Neuron (in vitro differentiated cells): ENCODE measurements around the gene B3GNT5.

Experiments used
- H2AFZ ChIP-seq: one replicate; pipeline ENCODE4 v1.6.1; 2013; ENCODE audit warnings: low read depth, mild to moderate bottlenecking, inconsistent platforms, low read length, moderate library complexity
- H3K27me3 ChIP-seq: one replicate; pipeline ENCODE4 v1.6.1; 2013; ENCODE audit warnings: low read length; ENCODE audit not compliant: insufficient read depth
- H3K36me3 ChIP-seq: one replicate; pipeline ENCODE4 v1.6.1; 2013; ENCODE audit warnings: low read length; ENCODE audit not compliant: insufficient read depth
- H3K4me1 ChIP-seq: one replicate; pipeline ENCODE4 v1.6.1; 2013; ENCODE audit warnings: low read length; ENCODE audit not compliant: insufficient read depth
- H3K4me3 ChIP-seq: 2 replicates; pipeline ENCODE4 v1.5.1; 2013; ENCODE audit warnings: mild to moderate bottlenecking, low read length, moderate library complexity
- H3K9me3 ChIP-seq: one replicate; pipeline ENCODE4 v1.6.1; 2013; ENCODE audit warnings: low read length

The B3GNT5 gene

GRCh38 chr3:183275937-183276336 is 22.9 kb downstream of the B3GNT5 start:
- Histone ChIP-seq H3K4me1 (no peaks in the 10 kb centered on the region), H3K36me3 (peaks cover 10% of the 10 kb centered on the region), H3K27me3 (no peaks in the 10 kb centered on the region), H3K9me3 (no peaks in the 10 kb centered on the region), H3K4me3 (no peak overlapping the region), H2AFZ (no peak overlapping the region)

GRCh38 chr3:183277260-183277659 is 24.2 kb downstream of the B3GNT5 start:
- peaks cover under 1% of the 10 kb centered on the region for H3K36me3 ChIP-seq
- no peak overlapping the region for H3K4me3 ChIP-seq
- no peaks in the 10 kb centered on the region for H3K4me1 ChIP-seq
- no peaks in the 10 kb centered on the region for H3K27me3 ChIP-seq
- no peaks in the 10 kb centered on the region for H3K9me3 ChIP-seq
- no peak overlapping the region for H2AFZ ChIP-seq

- H2AFZ ChIP-seq: no peak overlapping the region
- no peaks in the 10 kb centered on the region for H3K9me3 ChIP-seq
- H3K4me1 ChIP-seq: no peaks in the 10 kb centered on the region
- no peaks in the 10 kb centered on the region for H3K36me3 ChIP-seq
- H3K27me3 ChIP-seq: no peaks in the 10 kb centered on the region
- no peak overlapping the region for H3K4me3 ChIP-seq
Observed at GRCh38 chr3:183278479-183279088, 25.5 kb downstream of the B3GNT5 start.

- Histone ChIP-seq H3K9me3 (no peaks in the 10 kb centered on the region), H3K27me3 (no peaks in the 10 kb centered on the region), H3K4me3 (no peak overlapping the region), H2AFZ (no peak overlapping the region), H3K4me1 (no peaks in the 10 kb centered on the region), H3K36me3 (no peaks in the 10 kb centered on the region)
Observed at GRCh38 chr3:183279371-183279770, 26.3 kb downstream of the B3GNT5 start.

GRCh38 chr3:183281126-183281797 is 28.2 kb downstream of the B3GNT5 start:
- Histone ChIP-seq H3K36me3 (no peaks in the 10 kb centered on the region), H3K27me3 (no peaks in the 10 kb centered on the region), H2AFZ (no peak overlapping the region), H3K4me3 (no peak overlapping the region), H3K4me1 (no peaks in the 10 kb centered on the region), H3K9me3 (no peaks in the 10 kb centered on the region)

GRCh38 chr3:183283886-183284285 is 30.8 kb downstream of the B3GNT5 start:
- Histone ChIP-seq H3K27me3 (no peaks in the 10 kb centered on the region), H3K4me3 (no peak overlapping the region), H2AFZ (no peak overlapping the region), H3K4me1 (no peaks in the 10 kb centered on the region), H3K36me3 (no peaks in the 10 kb centered on the region), H3K9me3 (no peaks in the 10 kb centered on the region)

GRCh38 chr3:183284570-183284969 is 31.5 kb downstream of the B3GNT5 start:
- Histone ChIP-seq H3K27me3 (no peaks in the 10 kb centered on the region), H3K9me3 (no peaks in the 10 kb centered on the region), H3K36me3 (no peaks in the 10 kb centered on the region), H3K4me1 (no peaks in the 10 kb centered on the region), H2AFZ (no peak overlapping the region), H3K4me3 (no peak overlapping the region)

GRCh38 chr3:183285318-183285717 is 32.3 kb downstream of the B3GNT5 start:
- Histone ChIP-seq H2AFZ (no peak overlapping the region), H3K4me1 (no peaks in the 10 kb centered on the region), H3K36me3 (no peaks in the 10 kb centered on the region), H3K27me3 (no peaks in the 10 kb centered on the region), H3K4me3 (no peak overlapping the region), H3K9me3 (no peaks in the 10 kb centered on the region)

GRCh38 chr3:183285828-183286457 is 32.9 kb downstream of the B3GNT5 start:
- Histone ChIP-seq H3K4me3 (no peak overlapping the region), H3K4me1 (no peaks in the 10 kb centered on the region), H3K27me3 (no peaks in the 10 kb centered on the region), H2AFZ (no peak overlapping the region), H3K36me3 (no peaks in the 10 kb centered on the region), H3K9me3 (no peaks in the 10 kb centered on the region)

GRCh38 chr3:183287301-183287971 is 34.4 kb downstream of the B3GNT5 start:
- Histone ChIP-seq H3K36me3 (no peaks in the 10 kb centered on the region), H3K4me1 (no peaks in the 10 kb centered on the region), H3K4me3 (no peak overlapping the region), H3K9me3 (no peaks in the 10 kb centered on the region), H2AFZ (no peak overlapping the region), H3K27me3 (no peaks in the 10 kb centered on the region)

- Histone ChIP-seq H3K4me1 (no peaks in the 10 kb centered on the region), H3K4me3 (no peak overlapping the region), H3K36me3 (no peaks in the 10 kb centered on the region), H3K9me3 (no peaks in the 10 kb centered on the region), H2AFZ (no peak overlapping the region), H3K27me3 (no peaks in the 10 kb centered on the region)
Observed at GRCh38 chr3:183288117-183288516, 35.1 kb downstream of the B3GNT5 start.

GRCh38 chr3:183290216-183290615 is 37.2 kb downstream of the B3GNT5 start:
- no peak overlapping the region for H2AFZ ChIP-seq
- no peaks in the 10 kb centered on the region for H3K9me3 ChIP-seq
- no peak overlapping the region for H3K4me3 ChIP-seq
- H3K36me3 ChIP-seq: no peaks in the 10 kb centered on the region
- H3K27me3 ChIP-seq: no peaks in the 10 kb centered on the region
- H3K4me1 ChIP-seq: no peaks in the 10 kb centered on the region

GRCh38 chr3:183291497-183292031 is 38.5 kb downstream of the B3GNT5 start:
- no peaks in the 10 kb centered on the region for H3K27me3 ChIP-seq
- H3K9me3 ChIP-seq: peaks cover 2% of the 10 kb centered on the region
- no peak overlapping the region for H3K4me3 ChIP-seq
- no peaks in the 10 kb centered on the region for H3K36me3 ChIP-seq
- H2AFZ ChIP-seq: no peak overlapping the region
- no peaks in the 10 kb centered on the region for H3K4me1 ChIP-seq
